ENCODE measurements around the gene ZNF468. TPM values are rescaled to one million over a fixed set of nuclear protein-coding genes. Genes with fewer than 3 reads are reported as not detected.
"Not testable (repeated sequence)": the region's sequence is repeated elsewhere in the genome, so short reads cannot be mapped to it uniquely, and the experiment has no call there.

ZNF468 gene
- total RNA-seq, 4 donors from 2014 or later = 10.9 to 17.0 (median 15.5) TPM

DNA sequence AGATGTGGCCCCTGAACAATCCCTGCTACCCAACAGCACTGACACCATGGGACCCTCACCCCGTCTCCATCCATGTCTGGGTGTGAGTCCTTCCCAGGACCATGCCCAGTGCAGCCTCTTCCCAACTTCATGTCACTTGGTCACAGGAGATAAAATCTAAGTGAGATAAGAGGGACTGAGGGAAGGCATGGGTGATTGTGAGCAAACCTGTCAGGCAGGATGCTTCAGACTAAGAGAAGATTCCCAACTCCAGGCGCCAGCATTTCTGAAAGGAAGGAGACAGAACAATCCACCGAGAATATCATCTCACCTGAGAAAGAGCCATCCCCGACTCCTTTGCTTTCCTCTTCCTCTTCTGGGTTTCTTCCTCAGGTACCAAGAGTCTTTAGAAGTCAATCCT, 32.5 kb upstream of the ZNF468 start:
- TF ChIP-seq, protein P1, sequence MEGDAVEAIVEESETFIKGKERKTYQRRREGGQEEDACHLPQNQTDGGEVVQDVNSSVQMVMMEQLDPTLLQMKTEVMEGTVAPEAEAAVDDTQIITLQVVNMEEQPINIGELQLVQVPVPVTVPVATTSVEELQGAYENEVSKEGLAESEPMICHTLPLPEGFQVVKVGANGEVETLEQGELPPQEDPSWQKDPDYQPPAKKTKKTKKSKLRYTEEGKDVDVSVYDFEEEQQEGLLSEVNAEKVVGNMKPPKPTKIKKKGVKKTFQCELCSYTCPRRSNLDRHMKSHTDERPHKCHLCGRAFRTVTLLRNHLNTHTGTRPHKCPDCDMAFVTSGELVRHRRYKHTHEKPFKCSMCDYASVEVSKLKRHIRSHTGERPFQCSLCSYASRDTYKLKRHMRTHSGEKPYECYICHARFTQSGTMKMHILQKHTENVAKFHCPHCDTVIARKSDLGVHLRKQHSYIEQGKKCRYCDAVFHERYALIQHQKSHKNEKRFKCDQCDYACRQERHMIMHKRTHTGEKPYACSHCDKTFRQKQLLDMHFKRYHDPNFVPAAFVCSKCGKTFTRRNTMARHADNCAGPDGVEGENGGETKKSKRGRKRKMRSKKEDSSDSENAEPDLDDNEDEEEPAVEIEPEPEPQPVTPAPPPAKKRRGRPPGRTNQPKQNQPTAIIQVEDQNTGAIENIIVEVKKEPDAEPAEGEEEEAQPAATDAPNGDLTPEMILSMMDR (IDR thresholded peaks at IDR 0.05; ENCODE audit: low read depth) = no peak

GRCh38 chr19:52889076-52889475, 31.7 kb upstream of the ZNF468 start:
- TF ChIP-seq, protein P1 (IDR thresholded peaks at IDR 0.05; ENCODE audit: low read depth) = no peak

- TF ChIP-seq, protein P1 (IDR thresholded peaks at IDR 0.05; ENCODE audit: low read depth) = no peak
These were observed 23.5 kb upstream of the ZNF468 start for GRCh38 chr19:52880895-52881389.

DNA sequence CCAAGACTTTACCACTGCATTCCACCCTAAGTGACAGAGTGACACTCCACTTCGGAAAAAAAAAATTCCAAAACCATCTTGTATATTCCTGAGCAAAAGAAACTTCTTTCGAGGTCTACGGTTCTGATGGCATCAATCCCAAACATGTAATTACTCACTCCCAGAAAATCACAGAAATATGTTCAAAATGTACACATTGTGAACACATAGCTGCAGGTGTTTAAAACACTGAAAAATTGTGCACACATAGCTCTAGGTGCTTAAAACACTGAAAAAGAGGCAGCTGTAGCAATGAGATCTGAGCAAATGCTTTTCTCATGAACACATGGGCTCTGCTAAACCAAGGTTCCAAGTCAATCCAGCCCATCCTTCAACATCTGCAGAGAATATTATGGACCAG, 14.0 kb upstream of the ZNF468 start:
- TF ChIP-seq, protein P1 (IDR thresholded peaks at IDR 0.05; ENCODE audit: low read depth) = no peak

DNA sequence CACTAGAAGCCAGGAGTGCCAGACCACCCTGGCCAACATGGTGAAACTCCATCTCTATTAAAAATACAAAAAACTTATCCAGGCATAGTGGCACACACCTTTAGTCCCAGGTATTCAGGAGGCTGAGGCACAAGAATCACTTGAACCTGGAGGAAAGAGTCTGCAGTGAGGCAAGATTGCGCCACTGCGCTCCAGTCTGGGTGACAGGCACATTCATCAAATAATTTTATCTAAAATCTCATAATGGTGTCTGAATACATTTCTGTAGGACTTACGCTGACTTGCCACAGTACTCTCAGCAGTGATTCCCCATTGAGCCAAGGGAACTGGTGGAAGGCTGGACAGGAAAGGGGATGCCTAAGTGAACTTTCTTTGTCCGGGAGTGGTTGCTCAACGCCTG, 31.7 kb downstream of the ZNF468 start:
- TF ChIP-seq, protein P1 (IDR thresholded peaks at IDR 0.05; ENCODE audit: low read depth) = no peak

- TF ChIP-seq, protein P1 (IDR thresholded peaks at IDR 0.05; ENCODE audit: low read depth) = no peak
These were observed 33.7 kb downstream of the ZNF468 start for GRCh38 chr19:52823676-52824075.

DNA sequence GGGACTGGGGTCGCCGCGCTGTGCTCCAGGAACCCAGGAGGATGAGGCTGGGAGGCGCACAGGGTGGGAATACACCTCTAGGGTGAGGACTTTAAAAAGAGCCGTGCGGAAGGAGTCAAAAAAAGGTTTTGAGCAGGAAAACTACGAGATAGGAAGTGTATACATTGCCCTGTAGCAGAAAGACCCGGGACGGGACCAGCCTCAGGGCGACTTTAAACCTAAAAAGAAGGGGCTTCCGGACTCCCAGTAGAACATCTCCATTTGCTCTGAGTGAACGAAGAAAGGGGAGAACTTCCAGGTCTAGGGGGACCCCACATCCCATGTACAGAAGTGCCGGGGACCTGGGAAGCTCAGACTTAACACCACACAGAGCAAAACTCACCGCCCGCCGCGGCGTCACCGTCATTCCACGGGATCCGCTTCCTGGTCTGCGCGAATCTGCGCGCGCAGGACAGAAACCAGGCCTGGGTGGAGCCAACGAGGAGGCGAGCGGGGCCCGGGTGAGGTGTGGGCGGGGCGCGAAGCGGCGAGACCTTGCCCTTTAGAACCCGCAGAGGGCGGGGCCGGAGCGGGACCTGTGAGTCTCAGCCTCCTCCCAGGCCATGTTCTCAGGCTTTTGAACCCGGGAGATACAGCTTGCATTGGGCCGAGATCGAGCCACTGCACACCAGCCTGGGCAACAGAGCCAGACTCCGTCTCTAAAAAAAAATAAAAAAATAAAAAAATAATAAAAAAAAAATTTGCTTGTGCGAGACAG, 36.0 kb downstream of the ZNF468 start, which contains the start of gene ZNF28:
ZNF28 (minus strand) TSS at position 430 of the 757 bp plus-strand sequence. CDS start 3,675 bp downstream, outside the sequence.
- TF ChIP-seq, protein P1 (IDR thresholded peaks at IDR 0.05; ENCODE audit: low read depth) = not testable (repeated sequence)
